ENCODE results near the gene LTN1. TPM values are rescaled to one million over a fixed set of nuclear protein-coding genes. Genes with fewer than 3 reads are reported as not detected.

LTN1 gene
- total RNA-seq, 1 experiment from 2014 or later = 8.7 TPM

GRCh38 chr21:29033301-29033700 is 40.6 kb upstream of the LTN1 start:
- no peak for TF ChIP-seq JUND (IDR thresholded peaks at IDR 0.05)
- no peak for TF ChIP-seq REST (IDR thresholded peaks at IDR 0.05; ENCODE audit: low read depth)
- TF ChIP-seq ZNF274 (IDR thresholded peaks at IDR 0.05; ENCODE audit: low read depth, low read length) = no peak
- no peak for TF ChIP-seq EZH2 (IDR thresholded peaks at IDR 0.05)
- no peak for TF ChIP-seq EZH2phosphoT487 (IDR thresholded peaks at IDR 0.05; ENCODE audit: borderline replicate concordance)
- no peak for TF ChIP-seq EGR1 (IDR thresholded peaks at IDR 0.05; ENCODE audit: low read depth)
- TF ChIP-seq ZBTB33 (IDR thresholded peaks at IDR 0.05; ENCODE audit: extremely low read depth, insufficient replicate concordance, low read length) = no peak
- TF ChIP-seq POLR2A (IDR thresholded peaks at IDR 0.05; ENCODE audit: borderline replicate concordance, extremely low read depth, insufficient read depth, insufficient read length) = no peak
- no peak for TF ChIP-seq ATF3 (IDR thresholded peaks at IDR 0.05)
- no peak for TF ChIP-seq MAX (IDR thresholded peaks at IDR 0.05)
- TF ChIP-seq CTCF (IDR thresholded peaks at IDR 0.05 in 2 of 3, conservative IDR thresholded peaks at IDR 0.05 in 1 of 3; ENCODE audit: borderline replicate concordance in 1 of 3, insufficient read depth in 1 of 3, low read depth in 2 of 3, low read length in 2 of 3) = no peak
- no peak for TF ChIP-seq CEBPB (IDR thresholded peaks at IDR 0.05; ENCODE audit: low read depth)
- no peak for TF ChIP-seq POLR2AphosphoS5 (IDR thresholded peaks at IDR 0.05; ENCODE audit: low read depth, low read length)
- no peak for TF ChIP-seq YY1 (IDR thresholded peaks at IDR 0.05; ENCODE audit: extremely low read depth, insufficient replicate concordance, low read depth, low read length)
- TF ChIP-seq ELF1 (IDR thresholded peaks at IDR 0.05; ENCODE audit: borderline replicate concordance, low read depth) = no peak
- TF ChIP-seq SIN3A (IDR thresholded peaks at IDR 0.05; ENCODE audit: low read depth) = no peak
- no peak for TF ChIP-seq ZFX (IDR thresholded peaks at IDR 0.05)
- TF ChIP-seq SP1 (IDR thresholded peaks at IDR 0.05; ENCODE audit: low read depth) = no peak
- no peak overlapping the region for H3K9ac ChIP-seq (ENCODE audit: low read length)

More at GRCh38 chr21:29033301-29033700, 40.6 kb upstream of the LTN1 start:
- ChIA-PET CTCF (no interaction called here), RAD21 (ENCODE audit: low non-redundant PET in 1 of 2, low total read pairs in 2 of 2, uncharacterized antibody in 2 of 2, unreplicated experiment in 2 of 2) (no interaction called here), POLR2A (interaction anchor here (1.1 kb wide), 1 partner anchor 9 kb away, joined by 10 read pairs; the partner anchor contains the start of gene USP16)
- Histone ChIP-seq H2AFZ (ENCODE audit: low read depth, low read length, poor library complexity, severe bottlenecking) (no peak overlapping the region), H3K27ac (ENCODE audit: low read depth, low read length) (no peak overlapping the region), H3K4me2 (ENCODE audit: low read length) (no peak overlapping the region), H3K36me3 (ENCODE audit: control insufficient read depth in 1 of 2, insufficient read depth in 2 of 2, low read length in 2 of 2) (peaks cover 38 to 43% of the 10 kb centered on the region in 2 experiments), H3K27me3 (ENCODE audit: insufficient read depth, low read length) (no peaks in the 10 kb centered on the region), H3K4me3 (replicated peaks in 1 of 2; ENCODE audit: low read depth in 1 of 2, low read length in 2 of 2) (no peak overlapping the region), H3K4me1 (ENCODE audit: control insufficient read depth in 1 of 2, insufficient read depth in 2 of 2, low read length in 2 of 2) (no peaks in the 10 kb centered on the region), H3K79me2 (ENCODE audit: insufficient read depth, low read length) (peaks cover 38% of the 10 kb centered on the region), H3K9me2 (ENCODE audit: insufficient read depth) (no peaks in the 10 kb centered on the region), H4K20me1 (ENCODE audit: insufficient read depth) (no peaks in the 10 kb centered on the region), H3K9me3 (ENCODE audit: control insufficient read depth in 1 of 2, insufficient read depth in 1 of 2, low read depth in 1 of 2, low read length in 2 of 2) (no peaks in the 10 kb centered on the region)
- DNase-seq (ENCODE audit: low read depth, low spot score) (no peak), ATAC-seq (no peak)
- intact Hi-C loops (cut with micrococcal nuclease) = no loop called here
- no TSS peak for BruUV-seq (replicated peaks)

All from HCT116 (cell line).